Trophoblast cell (in vitro differentiated cells and primary cell): ENCODE data around the gene TSHZ2.

ENCODE experiments used
- DNase-seq, 2 donors: peaks; one replicate each; pipeline ENCODE4 v3.0.0-alpha.2; 2016
- H2AFZ ChIP-seq: 2 replicates; pipeline ENCODE4 v1.6.1; 2013; ENCODE audit warnings: low read length, moderate library complexity, mild to moderate bottlenecking; ENCODE audit not compliant: insufficient read depth, poor library complexity
- H2AK5ac ChIP-seq: 2 replicates; pipeline ENCODE4 v1.6.1; 2013; ENCODE audit warnings: mild to moderate bottlenecking, low read length
- H2BK120ac ChIP-seq: 2 replicates; pipeline ENCODE4 v1.6.1; 2013; ENCODE audit warnings: low read length, mild to moderate bottlenecking, moderate library complexity; ENCODE audit not compliant: insufficient read depth, poor library complexity
- H2BK12ac ChIP-seq: 2 replicates; pipeline ENCODE4 v1.6.1; 2013; ENCODE audit warnings: mild to moderate bottlenecking, low read length, moderate library complexity
- H2BK5ac ChIP-seq: 2 replicates; pipeline ENCODE4 v1.6.1; 2013; ENCODE audit warnings: low read length, low read depth, moderate library complexity, mild to moderate bottlenecking; ENCODE audit not compliant: poor library complexity
- H3K14ac ChIP-seq: 2 replicates; pipeline ENCODE4 v1.6.1; 2013; ENCODE audit warnings: mild to moderate bottlenecking, low read length
- H3K18ac ChIP-seq: 2 replicates; pipeline ENCODE4 v1.6.1; 2013; ENCODE audit warnings: mild to moderate bottlenecking, low read length
- H3K23ac ChIP-seq: 2 replicates; pipeline ENCODE4 v1.6.1; 2013; ENCODE audit warnings: low read length
- H3K27ac ChIP-seq: 2 replicates; pipeline ENCODE4 v1.5.1; 2013; ENCODE audit warnings: low read depth, mild to moderate bottlenecking, inconsistent platforms, low read length, moderate library complexity
- H3K27me3 ChIP-seq: 2 replicates; pipeline ENCODE4 v1.6.1; 2013; ENCODE audit warnings: inconsistent platforms, mild to moderate bottlenecking, low read length, moderate library complexity; ENCODE audit not compliant: insufficient read depth
- H3K36me3 ChIP-seq, 2 experiments: 1 replicate in 1 of 2; 2 replicates in 1 of 2; pipeline ENCODE4 v1.6.1; 2013; ENCODE audit warnings: low read length in 2 of 2, mild to moderate bottlenecking in 2 of 2, moderate library complexity in 1 of 2; ENCODE audit not compliant: insufficient read depth in 2 of 2, control insufficient read depth in 1 of 2
- H3K4ac ChIP-seq: 2 replicates; pipeline ENCODE4 v1.6.1; 2013; ENCODE audit warnings: low read depth, mild to moderate bottlenecking, low read length, moderate library complexity
- H3K4me1 ChIP-seq, 2 experiments: 1 replicate in 1 of 2; 2 replicates in 1 of 2; pipeline ENCODE4 v1.6.1; 2013; ENCODE audit warnings: low read length in 2 of 2, mild to moderate bottlenecking in 2 of 2, moderate library complexity in 1 of 2; ENCODE audit not compliant: insufficient read depth in 2 of 2, control insufficient read depth in 1 of 2
- H3K4me2 ChIP-seq: 2 replicates; pipeline ENCODE4 v1.6.1; 2013; ENCODE audit warnings: inconsistent platforms, mild to moderate bottlenecking, low read length, moderate library complexity
- H3K4me3 ChIP-seq: 2 replicates; pipeline ENCODE4 v1.5.1; 2013; ENCODE audit warnings: mild to moderate bottlenecking, low read depth, low read length, inconsistent platforms
- H3K79me1 ChIP-seq: one replicate; pipeline ENCODE4 v1.6.1; 2013; ENCODE audit warnings: low read length
- H3K79me2 ChIP-seq: 2 replicates; pipeline ENCODE4 v1.6.1; 2013; ENCODE audit warnings: low read length, mild to moderate bottlenecking; ENCODE audit not compliant: control insufficient read depth, insufficient read depth, poor library complexity
- H3K9ac ChIP-seq: 2 replicates; pipeline ENCODE4 v1.6.1; 2013; ENCODE audit warnings: mild to moderate bottlenecking, low read length
- H3K9me3 ChIP-seq: 2 replicates; pipeline ENCODE4 v1.6.1; 2013; ENCODE audit warnings: low read depth, mild to moderate bottlenecking, control low read depth, inconsistent platforms, low read length; ENCODE audit not compliant: insufficient read depth
- H4K12ac ChIP-seq: 2 replicates; pipeline ENCODE4 v1.6.1; 2013; ENCODE audit warnings: low read depth, mild to moderate bottlenecking, low read length, moderate library complexity
- H4K8ac ChIP-seq: 2 replicates; pipeline ENCODE4 v1.6.1; 2013; ENCODE audit warnings: low read depth, mild to moderate bottlenecking, low read length, moderate library complexity
- H4K91ac ChIP-seq: one replicate; pipeline ENCODE4 v1.6.1; 2013; ENCODE audit warnings: low read depth, mild to moderate bottlenecking, low read length, moderate library complexity
- WGBS: extraction: QIAGEN DNeasy Blood & Tissue Kit; methylation state at CpG from one replicate; pipeline ENCODE4 v1.1.7; 2013; ENCODE audit warnings: missing lambda C conversion rate; ENCODE audit not compliant: insufficient read length, insufficient coverage; ENCODE audit errors: extremely low coverage; 5-methylcytosine and 5-hydroxymethylcytosine counted together

Gene TSHZ2

GRCh38 chr20:53216478-53216855, 244.3 kb downstream of the TSHZ2 start:
- H4K8ac ChIP-seq: no peak overlapping the region
- no peaks in the 10 kb centered on the region for H3K36me3 ChIP-seq
- no peak overlapping the region for H3K23ac ChIP-seq
- no peaks in the 10 kb centered on the region for H3K27me3 ChIP-seq
- no peaks in the 10 kb centered on the region for H3K79me2 ChIP-seq
- no peak overlapping the region for H2AK5ac ChIP-seq
- no peak overlapping the region for H4K12ac ChIP-seq
- no peak overlapping the region for H3K4me2 ChIP-seq
- no peak for DNase-seq
- H3K27ac ChIP-seq: no peak overlapping the region
- H3K4me1 ChIP-seq: no peaks in the 10 kb centered on the region
- H2AFZ ChIP-seq: no peak overlapping the region
- no peak overlapping the region for H3K18ac ChIP-seq
- H3K4me3 ChIP-seq: no peak overlapping the region
- no peak overlapping the region for H4K91ac ChIP-seq
- no peak overlapping the region for H3K4ac ChIP-seq
- no peak overlapping the region for H3K9ac ChIP-seq
- WGBS: no CpG with 5 or more reads among the region's 2 CpGs
- H3K9me3 ChIP-seq: peaks cover 2% of the 10 kb centered on the region
- no peaks in the 10 kb centered on the region for H3K79me1 ChIP-seq
- H3K14ac ChIP-seq: no peak overlapping the region
- no peak overlapping the region for H2BK12ac ChIP-seq
- H2BK120ac ChIP-seq: no peak overlapping the region
- no peak overlapping the region for H2BK5ac ChIP-seq

GRCh38 chr20:53216856-53217576, 244.9 kb downstream of the TSHZ2 start:
- Histone ChIP-seq H3K14ac (no peak overlapping the region), H3K4ac (no peak overlapping the region), H3K9ac (no peak overlapping the region), H4K91ac (no peak overlapping the region), H3K27me3 (no peaks in the 10 kb centered on the region), H2AFZ (no peak overlapping the region), H3K4me2 (no peak overlapping the region), H3K79me1 (no peaks in the 10 kb centered on the region), H2BK5ac (no peak overlapping the region), H3K18ac (no peak overlapping the region), H4K12ac (no peak overlapping the region), H3K79me2 (no peaks in the 10 kb centered on the region), H2BK12ac (no peak overlapping the region), H3K36me3 (no peaks in the 10 kb centered on the region), H2BK120ac (no peak overlapping the region), H2AK5ac (no peak overlapping the region), H3K27ac (no peak overlapping the region), H3K9me3 (peaks cover 2% of the 10 kb centered on the region), H3K4me3 (no peak overlapping the region), H3K4me1 (no peaks in the 10 kb centered on the region), H4K8ac (no peak overlapping the region), H3K23ac (no peak overlapping the region)
- peak; percentile 43 to 78 for DNase-seq
- WGBS: no CpG with 5 or more reads among the region's 32 CpGs

DNA sequence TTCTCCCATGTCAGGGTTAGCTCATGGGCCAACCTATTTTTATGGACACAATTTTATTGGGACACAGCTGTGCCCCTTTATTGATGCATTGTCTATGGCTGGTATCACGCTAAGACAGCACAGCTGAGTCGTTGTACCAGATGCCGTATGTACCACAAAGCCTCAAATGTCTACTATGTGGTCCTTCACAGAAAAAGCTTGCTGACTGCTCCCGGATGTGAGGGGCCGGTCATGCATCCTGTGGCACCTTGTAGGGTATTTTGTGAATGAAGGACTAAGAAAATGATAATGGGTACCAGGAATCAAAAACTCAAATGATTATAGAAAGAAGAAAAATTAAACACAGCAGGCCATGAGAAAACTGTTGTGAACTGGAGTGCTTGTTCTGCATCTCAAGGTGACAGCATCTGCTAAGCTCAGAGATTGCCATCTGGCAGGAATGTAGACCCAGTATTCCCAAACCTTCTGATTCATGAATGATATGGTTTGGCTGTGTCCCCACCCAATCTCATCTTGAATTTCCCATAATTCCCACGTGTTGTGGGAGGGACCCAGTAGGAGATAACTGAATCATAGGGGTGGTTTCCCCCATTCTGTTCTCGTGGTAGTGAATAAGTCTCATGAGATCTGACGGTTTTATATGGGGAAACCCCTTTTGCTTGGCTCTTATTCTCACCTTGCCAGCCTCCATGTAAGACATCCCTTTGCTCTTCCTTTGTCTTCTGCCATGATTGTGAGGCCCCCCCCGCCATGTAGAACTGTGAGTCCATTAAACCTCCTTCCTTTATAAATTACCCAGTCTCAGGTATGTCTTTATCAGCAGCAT, 248.5 kb downstream of the TSHZ2 start:
- peak; percentile 44 to 74 for DNase-seq
- Histone ChIP-seq H3K27ac (no peak overlapping the region), H4K8ac (no peak overlapping the region), H4K91ac (no peak overlapping the region), H3K18ac (no peak overlapping the region), H2BK12ac (no peak overlapping the region), H3K36me3 (no peaks in the 10 kb centered on the region), H3K4me3 (no peak overlapping the region), H3K14ac (no peak overlapping the region), H2BK5ac (no peak overlapping the region), H3K23ac (no peak overlapping the region), H2AFZ (no peak overlapping the region), H3K79me2 (no peaks in the 10 kb centered on the region), H3K4me2 (no peak overlapping the region), H3K4me1 (no peaks in the 10 kb centered on the region), H2BK120ac (no peak overlapping the region), H3K4ac (no peak overlapping the region), H3K27me3 (no peaks in the 10 kb centered on the region), H3K9ac (no peak overlapping the region), H4K12ac (no peak overlapping the region), H3K79me1 (no peaks in the 10 kb centered on the region), H3K9me3 (peaks cover 2% of the 10 kb centered on the region), H2AK5ac (no peak overlapping the region)
- WGBS: no CpG with 5 or more reads among the region's 9 CpGs

DNA sequence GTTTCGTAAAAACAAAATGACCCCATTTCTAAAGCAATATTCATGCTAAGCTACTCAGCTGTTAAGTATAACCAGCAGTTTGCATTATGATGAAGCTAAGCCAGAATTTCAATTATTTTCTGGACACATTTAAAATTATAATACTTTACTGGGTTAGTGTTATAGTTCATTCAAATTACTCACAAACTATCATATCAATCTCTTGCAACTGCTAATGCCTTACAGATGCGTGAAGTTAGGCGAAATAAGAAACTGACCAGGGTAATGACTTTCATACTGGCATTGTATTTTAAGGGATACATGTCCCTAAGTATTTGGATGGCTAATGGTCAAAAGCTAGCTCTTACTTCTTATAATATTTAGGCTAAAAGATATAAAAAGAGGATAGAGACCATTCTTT, 249.6 kb downstream of the TSHZ2 start:
- Histone ChIP-seq H3K36me3 (no peaks in the 10 kb centered on the region), H2BK12ac (no peak overlapping the region), H3K4me2 (no peak overlapping the region), H2AFZ (no peak overlapping the region), H3K4me1 (no peaks in the 10 kb centered on the region), H2AK5ac (no peak overlapping the region), H3K23ac (no peak overlapping the region), H3K79me2 (no peaks in the 10 kb centered on the region), H2BK120ac (no peak overlapping the region), H3K27ac (no peak overlapping the region), H3K9me3 (no peaks in the 10 kb centered on the region), H4K12ac (no peak overlapping the region), H4K91ac (no peak overlapping the region), H3K4ac (no peak overlapping the region), H3K79me1 (no peaks in the 10 kb centered on the region), H3K9ac (no peak overlapping the region), H3K27me3 (no peaks in the 10 kb centered on the region), H4K8ac (no peak overlapping the region), H3K18ac (no peak overlapping the region), H2BK5ac (no peak overlapping the region), H3K4me3 (no peak overlapping the region), H3K14ac (no peak overlapping the region)
- DNase-seq: no peak
- no CpG with 5 or more reads among the region's 3 CpGs for WGBS
